Stimulated activated memory B cell treated with anti-CD40 and anti-IgM and Interleukin-4, amounts not matched to agents 10 μg/mL and 1 μg/mL and 100 μg/mL, for 72 hours (primary cell): ENCODE data around the gene VDAC2.
"Not testable (repeated sequence)": the region's sequence is repeated elsewhere in the genome, so short reads cannot be mapped to it uniquely, and the experiment has no call there.

Source experiments
- ATAC-seq: fragments of 150-1000 bp; cut with Tn5 transposase; 2 replicates; pipeline ENCODE4 v1.10.0; 2021
- H3K27ac Mint-ChIP-seq: one replicate; pipeline ENCODE4 v1.8.0; 2022; ENCODE audit warnings: mild to moderate bottlenecking, mixed read lengths
- H3K27me3 Mint-ChIP-seq: one replicate; pipeline ENCODE4 v1.8.0; 2022; ENCODE audit warnings: mixed read lengths
- H3K36me3 Mint-ChIP-seq: one replicate; pipeline ENCODE4 v1.8.0; 2022; ENCODE audit warnings: mixed read lengths
- H3K4me1 Mint-ChIP-seq: one replicate; pipeline ENCODE4 v1.8.0; 2022; ENCODE audit warnings: mixed read lengths
- H3K4me3 Mint-ChIP-seq: one replicate; pipeline ENCODE4 v1.8.0; 2022; ENCODE audit warnings: mild to moderate bottlenecking, moderate library complexity, mixed read lengths
- H3K9me3 Mint-ChIP-seq: one replicate; pipeline ENCODE4 v1.8.0; 2022; ENCODE audit warnings: mixed read lengths

The VDAC2 gene

GRCh38 chr10:75189266-75190096 is 21.1 kb upstream of the VDAC2 start:
- Mint-ChIP-seq H3K4me1 (peaks cover 10% of the 10 kb centered on the region), H3K27me3 (no peaks in the 10 kb centered on the region), H3K36me3 (peaks cover 21% of the 10 kb centered on the region), H3K27ac (no peak overlapping the region), H3K9me3 (no peaks in the 10 kb centered on the region), H3K4me3 (no peak overlapping the region)
- ATAC-seq: no peak

DNA sequence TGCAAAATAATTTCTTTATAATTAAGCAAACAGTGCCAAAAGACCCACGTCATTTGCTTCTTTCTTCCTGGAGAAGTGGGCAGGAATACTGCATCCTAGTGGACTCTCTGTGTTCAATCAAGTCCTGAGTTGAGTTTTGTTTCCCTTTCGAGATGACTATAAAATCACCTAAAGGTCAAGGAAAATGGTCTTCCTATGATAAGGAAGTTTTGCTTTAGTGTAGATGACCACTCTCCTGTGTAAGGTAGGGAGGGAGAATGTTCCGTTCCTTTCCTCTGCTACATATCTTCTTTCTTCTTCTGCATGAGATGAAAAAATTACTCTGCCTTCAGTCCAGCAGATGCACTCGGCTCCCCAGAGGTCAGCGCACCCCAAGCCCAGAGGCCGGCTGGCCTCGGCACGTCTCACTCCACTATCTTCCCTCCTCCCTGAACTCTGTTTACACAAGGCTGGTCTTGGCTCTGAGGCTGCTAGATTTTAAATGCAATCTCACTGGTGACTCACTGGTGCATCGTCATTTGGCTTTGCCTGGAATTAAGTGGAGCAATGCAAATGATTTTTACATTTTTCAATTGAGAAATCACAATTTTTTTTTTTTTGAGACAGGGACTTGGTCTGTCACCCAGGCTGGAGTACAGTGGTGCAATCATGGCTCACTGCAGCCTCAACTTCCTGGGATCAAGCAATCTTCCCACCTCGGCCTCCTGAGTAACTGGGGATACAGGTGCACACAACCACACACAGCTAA is 18.6 kb upstream of the VDAC2 start:
- Mint-ChIP-seq H3K27me3 (no peaks in the 10 kb centered on the region), H3K36me3 (peaks cover 33% of the 10 kb centered on the region), H3K27ac (no peak overlapping the region), H3K4me1 (no peaks in the 10 kb centered on the region), H3K4me3 (no peak overlapping the region), H3K9me3 (no peaks in the 10 kb centered on the region)
- ATAC-seq: no peak

GRCh38 chr10:75194625-75195024 is 16.0 kb upstream of the VDAC2 start:
- not testable (repeated sequence) for H3K27me3 Mint-ChIP-seq, H3K4me1 Mint-ChIP-seq, H3K9me3 Mint-ChIP-seq, H3K27ac Mint-ChIP-seq, ATAC-seq, H3K4me3 Mint-ChIP-seq
- H3K36me3 Mint-ChIP-seq: peaks cover 33% of the 10 kb centered on the region

GRCh38 chr10:75195035-75195763 is 15.4 kb upstream of the VDAC2 start:
- H3K4me3 Mint-ChIP-seq: no peak overlapping the region
- no peaks in the 10 kb centered on the region for H3K27me3 Mint-ChIP-seq
- peaks cover 33% of the 10 kb centered on the region for H3K36me3 Mint-ChIP-seq
- no peaks in the 10 kb centered on the region for H3K9me3 Mint-ChIP-seq
- no peaks in the 10 kb centered on the region for H3K4me1 Mint-ChIP-seq
- H3K27ac Mint-ChIP-seq: no peak overlapping the region
- ATAC-seq: no peak

- H3K4me3 Mint-ChIP-seq: no peak overlapping the region
- H3K4me1 Mint-ChIP-seq: no peaks in the 10 kb centered on the region
- ATAC-seq: no peak
- H3K27ac Mint-ChIP-seq: no peak overlapping the region
- H3K27me3 Mint-ChIP-seq: no peaks in the 10 kb centered on the region
- H3K36me3 Mint-ChIP-seq: peaks cover 36% of the 10 kb centered on the region
- H3K9me3 Mint-ChIP-seq: no peaks in the 10 kb centered on the region
These were observed 13.5 kb upstream of the VDAC2 start for GRCh38 chr10:75197066-75197465.

GRCh38 chr10:75197906-75198305 is 12.7 kb upstream of the VDAC2 start:
- Mint-ChIP-seq H3K4me1 (no peaks in the 10 kb centered on the region), H3K36me3 (peaks cover 37% of the 10 kb centered on the region), H3K9me3 (no peaks in the 10 kb centered on the region), H3K4me3 (no peak overlapping the region), H3K27ac (no peak overlapping the region), H3K27me3 (no peaks in the 10 kb centered on the region)
- no peak for ATAC-seq

- H3K36me3 Mint-ChIP-seq: peaks cover 20% of the 10 kb centered on the region
- H3K4me1 Mint-ChIP-seq, ATAC-seq, H3K9me3 Mint-ChIP-seq, H3K27ac Mint-ChIP-seq, H3K27me3 Mint-ChIP-seq, H3K4me3 Mint-ChIP-seq: not testable (repeated sequence)
These were observed 10.6 kb upstream of the VDAC2 start for GRCh38 chr10:75199949-75200348.

- Mint-ChIP-seq H3K4me3 (no peak overlapping the region), H3K27ac (no peak overlapping the region), H3K27me3 (no peaks in the 10 kb centered on the region), H3K36me3 (peaks cover 13% of the 10 kb centered on the region), H3K4me1 (no peaks in the 10 kb centered on the region), H3K9me3 (no peaks in the 10 kb centered on the region)
- ATAC-seq: no peak
These were observed 8.7 kb upstream of the VDAC2 start for GRCh38 chr10:75201793-75202307.

DNA sequence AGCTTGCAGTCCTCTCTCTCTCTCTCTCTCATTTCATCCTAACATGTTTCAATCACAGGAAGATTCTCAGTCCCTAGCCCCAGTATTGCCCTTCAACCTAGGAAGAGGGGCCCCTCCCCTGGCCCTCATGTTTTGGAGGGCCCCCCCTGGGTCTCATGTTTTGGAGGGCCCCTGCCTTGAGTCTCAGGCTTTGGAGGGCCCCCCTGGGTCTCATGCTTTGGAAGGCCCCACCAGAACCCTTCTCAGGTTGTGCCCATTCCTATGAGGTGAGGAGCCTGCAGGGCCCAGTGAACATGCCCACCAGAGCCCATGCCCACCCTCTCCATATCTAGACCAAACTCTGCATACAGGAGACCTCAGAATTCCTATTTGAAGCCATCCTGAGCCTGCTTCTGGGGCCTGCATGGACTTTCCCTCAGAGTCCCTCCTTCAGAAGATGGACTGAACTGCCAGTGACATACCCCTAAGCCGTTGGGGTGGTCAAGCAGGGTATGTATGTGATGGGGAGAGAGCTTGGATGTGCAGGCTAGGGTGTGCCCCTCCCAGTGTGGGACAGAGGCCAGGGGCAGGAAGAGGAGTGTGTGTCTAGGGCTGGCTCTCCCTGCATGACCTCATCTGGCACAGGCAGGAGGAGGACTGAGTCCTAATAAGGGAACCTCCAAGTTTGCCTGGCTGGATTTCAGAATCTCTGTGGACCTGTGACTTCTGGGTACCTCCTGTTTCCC is 8.1 kb upstream of the VDAC2 start:
- Mint-ChIP-seq H3K4me3 (no peak overlapping the region), H3K4me1 (no peaks in the 10 kb centered on the region), H3K27ac (no peak overlapping the region)

GRCh38 chr10:75203046-75203620 is 7.5 kb upstream of the VDAC2 start:
- H3K4me1 Mint-ChIP-seq, H3K9me3 Mint-ChIP-seq, ATAC-seq, H3K27me3 Mint-ChIP-seq, H3K27ac Mint-ChIP-seq, H3K4me3 Mint-ChIP-seq: not testable (repeated sequence)
- H3K36me3 Mint-ChIP-seq: peaks cover 13% of the 10 kb centered on the region

More for the DNA sequence above, 8.1 kb upstream of the VDAC2 start:
- Mint-ChIP-seq H3K9me3 (no peaks in the 10 kb centered on the region), H3K36me3 (peaks cover 13% of the 10 kb centered on the region), H3K27me3 (no peaks in the 10 kb centered on the region)
- no peak for ATAC-seq

DNA sequence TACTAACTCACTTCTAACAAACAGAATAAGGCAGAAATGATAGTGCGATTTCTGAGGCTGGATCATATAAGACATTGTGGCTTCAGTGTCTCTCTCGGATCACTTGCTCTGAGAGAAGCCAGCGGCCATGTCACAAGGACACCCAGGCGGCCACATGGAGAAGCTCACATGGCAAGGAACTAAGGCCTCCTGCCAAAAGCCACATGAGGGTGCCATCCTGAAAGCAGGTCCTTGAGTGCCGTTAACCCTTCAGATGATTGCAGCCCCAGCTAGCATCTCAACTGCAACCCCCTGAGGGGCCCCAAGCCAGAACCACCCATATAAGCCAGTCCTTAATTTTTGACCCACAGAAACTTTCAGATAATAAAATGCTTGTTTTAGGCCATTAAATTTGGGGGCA is 6.9 kb upstream of the VDAC2 start:
- H3K4me3 Mint-ChIP-seq: no peak overlapping the region
- H3K36me3 Mint-ChIP-seq: peaks cover 13% of the 10 kb centered on the region
- H3K27ac Mint-ChIP-seq: no peak overlapping the region
- H3K9me3 Mint-ChIP-seq: no peaks in the 10 kb centered on the region
- no peaks in the 10 kb centered on the region for H3K27me3 Mint-ChIP-seq
- no peaks in the 10 kb centered on the region for H3K4me1 Mint-ChIP-seq
- no peak for ATAC-seq

DNA sequence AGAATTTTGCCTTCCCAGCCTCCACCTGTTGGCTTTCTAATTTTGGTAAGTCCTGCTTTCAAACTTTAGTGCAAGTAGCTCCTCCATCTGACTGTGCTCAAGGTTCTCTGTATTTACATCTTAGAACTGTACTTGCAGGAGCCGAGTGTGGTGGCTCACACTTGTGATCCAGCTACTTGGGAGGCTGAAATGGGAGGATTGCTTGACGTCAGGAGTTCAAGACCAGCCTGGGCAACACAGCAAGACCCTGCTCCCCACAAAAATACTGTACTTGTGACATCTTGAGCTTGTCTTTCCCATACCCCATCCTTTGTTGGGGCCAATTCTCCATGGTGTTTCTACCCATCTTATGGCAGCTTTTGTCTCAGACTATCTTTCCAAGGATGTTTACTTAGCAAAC is 4.7 kb upstream of the VDAC2 start:
- H3K9me3 Mint-ChIP-seq: no peaks in the 10 kb centered on the region
- no peak for ATAC-seq
- peaks cover 13% of the 10 kb centered on the region for H3K36me3 Mint-ChIP-seq

GRCh38 chr10:75206638-75207037 is 4.0 kb upstream of the VDAC2 start:
- not testable (repeated sequence) for H3K27me3 Mint-ChIP-seq, H3K9me3 Mint-ChIP-seq, H3K27ac Mint-ChIP-seq, ATAC-seq, H3K4me1 Mint-ChIP-seq, H3K4me3 Mint-ChIP-seq
- peaks cover 11% of the 10 kb centered on the region for H3K36me3 Mint-ChIP-seq

More for the DNA sequence above, 4.7 kb upstream of the VDAC2 start:
- Mint-ChIP-seq H3K27me3 (no peaks in the 10 kb centered on the region), H3K27ac (no peak overlapping the region), H3K4me1 (no peaks in the 10 kb centered on the region), H3K4me3 (no peak overlapping the region)

DNA sequence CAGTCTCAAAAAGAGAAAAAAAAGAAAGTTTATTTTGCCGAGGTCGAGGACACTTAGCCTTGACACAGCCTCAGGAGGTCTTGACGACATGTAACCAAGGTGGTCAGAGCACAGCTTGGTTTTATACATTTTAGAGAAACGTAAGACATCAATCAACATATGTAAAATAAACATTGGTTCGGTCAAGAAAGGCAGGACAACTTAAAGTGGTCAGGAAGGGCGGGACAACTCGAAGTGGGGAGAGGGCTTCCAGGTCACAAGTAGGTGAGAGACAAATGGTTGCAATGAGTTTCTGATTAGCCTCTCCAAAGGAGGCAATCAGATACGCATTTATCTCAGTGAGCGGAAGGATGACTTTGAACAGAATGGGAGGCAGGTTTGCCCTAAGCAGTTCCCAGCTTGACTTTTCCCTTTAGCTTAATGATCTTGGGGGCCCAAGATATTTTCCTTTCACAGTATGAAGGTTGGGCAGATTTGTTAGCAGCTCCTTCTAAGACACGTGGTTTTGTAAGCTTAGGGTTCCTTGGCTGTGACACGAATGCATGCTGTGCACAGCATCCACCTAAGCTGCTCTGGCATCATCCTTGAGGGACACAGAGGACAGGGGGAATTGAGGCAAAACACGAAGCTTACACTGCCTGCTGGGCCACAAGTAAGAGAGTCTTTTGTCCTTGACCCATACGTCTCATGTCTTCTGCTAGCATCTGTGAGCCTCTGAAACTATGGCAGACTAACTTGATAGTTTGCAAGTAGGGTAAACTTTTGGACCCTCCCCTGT is 3.3 kb upstream of the VDAC2 start:
- ATAC-seq: no peak
- Mint-ChIP-seq H3K36me3 (peaks cover 5% of the 10 kb centered on the region), H3K27ac (no peak overlapping the region), H3K9me3 (no peaks in the 10 kb centered on the region), H3K27me3 (no peaks in the 10 kb centered on the region), H3K4me1 (peaks cover 11% of the 10 kb centered on the region), H3K4me3 (no peak overlapping the region)
